ENCODE data around the gene STX11.

STX11 gene

GRCh38 chr6:144214029-144214428 lies 63.7 kb downstream of the STX11 start:
- Histone ChIP-seq H3K79me2 (no peaks in the 10 kb centered on the region), H2AFZ (no peak overlapping the region), H3K9me3 (ENCODE audit: control insufficient read depth, low read length) (no peaks in the 10 kb centered on the region), H3K36me3 (ENCODE audit: control insufficient read depth, insufficient read depth, low read length) (no peaks in the 10 kb centered on the region), H3K4me1 (peaks cover 8% of the 10 kb centered on the region), H3K27ac (no peak overlapping the region), H3K27me3 (ENCODE audit: control insufficient read depth, insufficient read depth, low read length) (no peaks in the 10 kb centered on the region), H3K9ac (no peak overlapping the region), H3K4me2 (ENCODE audit: low read length) (no peak overlapping the region), H3K4me3 (ENCODE audit: low read depth, low read length) (no peak overlapping the region)
- TF ChIP-seq, protein P1, sequence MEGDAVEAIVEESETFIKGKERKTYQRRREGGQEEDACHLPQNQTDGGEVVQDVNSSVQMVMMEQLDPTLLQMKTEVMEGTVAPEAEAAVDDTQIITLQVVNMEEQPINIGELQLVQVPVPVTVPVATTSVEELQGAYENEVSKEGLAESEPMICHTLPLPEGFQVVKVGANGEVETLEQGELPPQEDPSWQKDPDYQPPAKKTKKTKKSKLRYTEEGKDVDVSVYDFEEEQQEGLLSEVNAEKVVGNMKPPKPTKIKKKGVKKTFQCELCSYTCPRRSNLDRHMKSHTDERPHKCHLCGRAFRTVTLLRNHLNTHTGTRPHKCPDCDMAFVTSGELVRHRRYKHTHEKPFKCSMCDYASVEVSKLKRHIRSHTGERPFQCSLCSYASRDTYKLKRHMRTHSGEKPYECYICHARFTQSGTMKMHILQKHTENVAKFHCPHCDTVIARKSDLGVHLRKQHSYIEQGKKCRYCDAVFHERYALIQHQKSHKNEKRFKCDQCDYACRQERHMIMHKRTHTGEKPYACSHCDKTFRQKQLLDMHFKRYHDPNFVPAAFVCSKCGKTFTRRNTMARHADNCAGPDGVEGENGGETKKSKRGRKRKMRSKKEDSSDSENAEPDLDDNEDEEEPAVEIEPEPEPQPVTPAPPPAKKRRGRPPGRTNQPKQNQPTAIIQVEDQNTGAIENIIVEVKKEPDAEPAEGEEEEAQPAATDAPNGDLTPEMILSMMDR (IDR thresholded peaks at IDR 0.05), result no peak

DNA sequence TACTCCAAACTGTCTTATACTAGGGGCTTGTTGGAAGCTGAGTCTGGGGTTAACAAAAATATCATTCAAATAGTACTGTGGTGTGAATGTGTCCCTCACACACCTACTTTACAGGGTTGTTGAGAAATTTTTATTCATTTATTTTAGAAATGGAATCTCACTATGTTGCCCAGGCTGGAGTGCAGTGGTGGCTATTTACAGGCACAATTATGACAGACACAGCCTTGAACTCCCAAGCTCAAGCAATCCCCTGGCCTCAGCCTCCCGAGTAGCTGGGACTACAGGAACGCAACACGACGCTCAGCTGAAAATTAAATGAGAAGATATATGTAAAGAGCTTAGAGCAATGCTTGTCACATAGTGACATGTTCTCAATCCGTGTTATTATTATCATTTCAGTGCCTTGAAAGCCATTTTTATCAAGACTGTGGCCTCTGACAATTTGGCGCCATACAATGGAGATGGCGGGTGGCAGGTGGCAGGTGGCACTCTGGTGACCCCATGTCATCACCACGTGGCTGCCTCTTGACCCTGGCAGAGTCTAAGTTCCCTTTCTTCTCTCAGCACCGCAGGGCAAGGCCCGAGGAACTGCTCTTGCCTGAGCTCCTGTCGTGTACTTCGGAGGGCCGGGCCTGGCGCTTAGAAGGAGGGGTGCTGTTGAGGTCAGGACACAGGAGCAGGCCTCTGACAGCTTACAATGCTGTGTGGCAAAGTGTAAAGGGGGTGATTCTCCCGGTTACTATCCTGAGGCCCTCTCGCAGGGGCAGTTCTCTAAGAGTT lies 64.5 kb downstream of the STX11 start:
- TF ChIP-seq, protein P1 (IDR thresholded peaks at IDR 0.05), result no peak
- no peak overlapping the region for H3K4me3 ChIP-seq (ENCODE audit: low read depth, low read length)
- no peaks in the 10 kb centered on the region for H3K27me3 ChIP-seq (ENCODE audit: control insufficient read depth, insufficient read depth, low read length)
- peak overlapping the region; percentile 88 for H3K27ac ChIP-seq
- no peaks in the 10 kb centered on the region for H3K36me3 ChIP-seq (ENCODE audit: control insufficient read depth, insufficient read depth, low read length)
- no peaks in the 10 kb centered on the region for H3K9me3 ChIP-seq (ENCODE audit: control insufficient read depth, low read length)
- H3K9ac ChIP-seq, result no peak overlapping the region
- peak overlapping the region; percentile 96 for H2AFZ ChIP-seq
- H3K4me2 ChIP-seq (ENCODE audit: low read length), result no peak overlapping the region
- peaks cover 8% of the 10 kb centered on the region for H3K4me1 ChIP-seq
- H3K79me2 ChIP-seq, result no peaks in the 10 kb centered on the region

DNA sequence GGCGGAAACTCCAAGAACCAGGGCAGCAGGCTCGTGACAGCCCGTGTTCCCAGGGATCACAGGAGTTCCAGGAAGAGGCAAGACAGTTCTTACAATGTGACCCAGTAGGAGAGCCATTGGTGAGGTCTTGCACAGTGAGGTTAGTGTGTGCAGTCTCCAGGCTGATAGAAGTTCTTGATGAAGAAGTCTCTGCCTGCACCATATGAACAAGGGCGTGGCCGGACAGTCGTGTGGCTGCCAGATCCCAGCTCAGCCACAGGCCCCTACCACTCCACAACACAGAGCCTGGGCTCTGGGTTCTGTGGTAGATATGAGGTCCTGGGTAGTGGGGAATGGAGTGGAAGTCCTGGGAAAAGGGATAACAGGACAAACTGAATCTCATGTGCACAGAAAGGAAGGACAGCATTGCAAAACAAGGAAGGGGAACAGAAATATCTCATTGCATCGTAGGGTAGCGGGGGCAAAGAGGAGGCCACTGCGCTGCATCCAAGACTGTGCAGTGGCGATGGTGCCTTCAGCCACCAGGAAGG lies 65.2 kb downstream of the STX11 start:
- Histone ChIP-seq H3K27ac (peak overlapping the region; percentile 88), H3K4me3 (ENCODE audit: low read depth, low read length) (peak overlapping the region; percentile 85), H3K36me3 (ENCODE audit: control insufficient read depth, insufficient read depth, low read length) (no peaks in the 10 kb centered on the region), H3K9me3 (ENCODE audit: control insufficient read depth, low read length) (no peaks in the 10 kb centered on the region), H3K27me3 (ENCODE audit: control insufficient read depth, insufficient read depth, low read length) (no peaks in the 10 kb centered on the region), H3K4me2 (ENCODE audit: low read length) (peak overlapping the region; percentile 69), H2AFZ (peak overlapping the region; percentile 96), H3K79me2 (no peaks in the 10 kb centered on the region), H3K9ac (peak overlapping the region; percentile 85), H3K4me1 (peaks cover 8% of the 10 kb centered on the region)
- TF ChIP-seq, protein P1 (IDR thresholded peaks at IDR 0.05), result no peak

- no peaks in the 10 kb centered on the region for H3K27me3 ChIP-seq (ENCODE audit: control insufficient read depth, insufficient read depth, low read length)
- TF ChIP-seq, protein P1 (IDR thresholded peaks at IDR 0.05), result peak; percentile 89
- H3K36me3 ChIP-seq (ENCODE audit: control insufficient read depth, insufficient read depth, low read length), result no peaks in the 10 kb centered on the region
Measured at GRCh38 chr6:144215932-144216667, 65.8 kb downstream of the STX11 start.

More at GRCh38 chr6:144215932-144216667, 65.8 kb downstream of the STX11 start:
- peak overlapping the region; percentile 88 for H3K27ac ChIP-seq
- no peaks in the 10 kb centered on the region for H3K9me3 ChIP-seq (ENCODE audit: control insufficient read depth, low read length)
- H3K4me1 ChIP-seq, result peaks cover 8% of the 10 kb centered on the region
- peak overlapping the region; percentile 69 for H3K4me2 ChIP-seq (ENCODE audit: low read length)
- peak overlapping the region; percentile 96 for H2AFZ ChIP-seq
- H3K4me3 ChIP-seq (ENCODE audit: low read depth, low read length), result peak overlapping the region; percentile 85
- H3K79me2 ChIP-seq, result no peaks in the 10 kb centered on the region
- peak overlapping the region; percentile 85 for H3K9ac ChIP-seq
